Activated CD4-positive, alpha-beta memory T cell treated with anti-CD3 and anti-CD28 coated beads, Interleukin-2, amount 10 ng/mL, durations not matched to agents 7 days and 5 days (primary cell): ENCODE results near the gene ZFAND3. TPM values are rescaled to one million over a fixed set of nuclear protein-coding genes. Genes with fewer than 3 reads are reported as not detected.

Source experiments
- CTCF ChIA-PET: fragments of 350-600 bp; sonication (Branson Sonifier 250); formaldehyde crosslinking; loops from one replicate; lab custom pipeline; 2021; ENCODE audit warnings: antibody characterized with exemption, inconsistent platforms; lab: Charles Lee
- POLR2A ChIA-PET: fragments of 350-600 bp; sonication (Branson Sonifier 250); formaldehyde crosslinking; loops from one replicate; lab custom pipeline; 2021; ENCODE audit warnings: antibody characterized with exemption; lab: Charles Lee
- DNase-seq: peaks from one replicate; pipeline ENCODE4 v3.0.0-alpha.2; 2020
- H3K27ac Mint-ChIP-seq: one replicate; pipeline ENCODE4 v1.8.0; 2021; ENCODE audit warnings: mild to moderate bottlenecking, mixed read lengths
- H3K27me3 Mint-ChIP-seq: one replicate; pipeline ENCODE4 v1.8.0; 2021; ENCODE audit warnings: mixed read lengths
- H3K36me3 Mint-ChIP-seq: one replicate; pipeline ENCODE4 v1.8.0; 2021; ENCODE audit warnings: low read depth, mixed read lengths
- H3K4me1 Mint-ChIP-seq: one replicate; pipeline ENCODE4 v1.8.0; 2021; ENCODE audit warnings: mixed read lengths
- H3K4me3 Mint-ChIP-seq: one replicate; pipeline ENCODE4 v1.8.0; 2021; ENCODE audit warnings: mild to moderate bottlenecking, mixed read lengths
- H3K9me3 Mint-ChIP-seq: one replicate; pipeline ENCODE4 v1.8.0; 2021; ENCODE audit warnings: mixed read lengths
- total RNA-seq, 2 experiments: library from RNA; stranded (reverse); gene quantifications; one replicate each; pipeline ENCODE4 v1.2.3, GENCODE V29; 2021

ZFAND3 gene
- total RNA-seq, 2 experiments from 2014 or later, result 35.2 to 38.2 TPM

GRCh38 chr6:38177882-38178583 lies 358.5 kb downstream of the ZFAND3 start:
- Mint-ChIP-seq H3K27ac (no peak overlapping the region), H3K36me3 (no peaks in the 10 kb centered on the region), H3K9me3 (no peaks in the 10 kb centered on the region), H3K4me1 (peaks cover 2% of the 10 kb centered on the region), H3K4me3 (no peak overlapping the region), H3K27me3 (no peaks in the 10 kb centered on the region)
- no peak for DNase-seq
- ChIA-PET CTCF (no interaction called here), POLR2A (no interaction called here)

GRCh38 chr6:38178584-38178886 lies 359.0 kb downstream of the ZFAND3 start:
- POLR2A ChIA-PET, result no interaction called here
- H3K27ac Mint-ChIP-seq, result no peak overlapping the region
- H3K9me3 Mint-ChIP-seq, result no peaks in the 10 kb centered on the region
- CTCF ChIA-PET, result no interaction called here
- no peaks in the 10 kb centered on the region for H3K36me3 Mint-ChIP-seq
- H3K4me3 Mint-ChIP-seq, result no peak overlapping the region
- peaks cover 2% of the 10 kb centered on the region for H3K4me1 Mint-ChIP-seq
- DNase-seq, result no peak
- no peaks in the 10 kb centered on the region for H3K27me3 Mint-ChIP-seq

- Mint-ChIP-seq H3K4me3 (no peak overlapping the region), H3K27me3 (no peaks in the 10 kb centered on the region), H3K9me3 (no peaks in the 10 kb centered on the region), H3K27ac (no peak overlapping the region), H3K36me3 (no peaks in the 10 kb centered on the region), H3K4me1 (peaks cover 2% of the 10 kb centered on the region)
- CTCF ChIA-PET, result no interaction called here
- POLR2A ChIA-PET, result no interaction called here
- DNase-seq, result no peak
These were observed 359.8 kb downstream of the ZFAND3 start for GRCh38 chr6:38179300-38179699.

DNA sequence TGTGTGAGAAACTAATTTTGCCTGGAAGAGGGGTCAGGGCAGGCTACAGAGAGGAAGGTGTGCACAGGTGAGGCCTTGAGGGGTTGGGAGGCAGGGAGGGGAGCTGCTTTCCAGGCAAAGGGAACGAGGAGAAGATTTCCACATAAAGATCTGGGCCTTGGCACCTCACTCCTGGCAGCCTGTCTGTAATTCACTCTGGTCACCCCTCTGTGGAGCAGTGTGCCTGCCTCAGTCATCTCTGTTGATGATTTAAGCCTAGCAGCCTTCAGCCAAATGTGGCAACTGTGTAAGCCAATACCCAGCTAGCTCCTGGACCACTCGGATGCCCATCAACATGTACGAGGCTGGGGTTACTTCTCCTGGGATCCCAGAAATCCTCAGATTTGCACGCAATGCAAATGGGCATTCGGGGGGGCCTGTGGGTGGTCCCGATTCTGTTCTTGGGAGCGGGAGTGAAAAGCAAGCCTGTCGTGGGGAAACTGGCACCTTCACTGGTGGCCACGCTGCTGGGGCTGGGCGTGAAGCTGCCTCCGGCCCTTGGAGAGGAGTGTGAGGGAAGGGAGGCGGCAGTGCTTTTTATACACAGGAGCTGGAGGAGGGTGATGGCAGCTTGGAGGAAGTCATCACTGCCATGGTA lies 360.4 kb downstream of the ZFAND3 start:
- Mint-ChIP-seq H3K4me3 (no peak overlapping the region), H3K4me1 (peaks cover 2% of the 10 kb centered on the region), H3K36me3 (no peaks in the 10 kb centered on the region), H3K27me3 (no peaks in the 10 kb centered on the region), H3K9me3 (no peaks in the 10 kb centered on the region), H3K27ac (no peak overlapping the region)
- ChIA-PET POLR2A (no interaction called here), CTCF (no interaction called here)
- DNase-seq, result no peak

- peaks cover 2% of the 10 kb centered on the region for H3K4me1 Mint-ChIP-seq
- H3K27ac Mint-ChIP-seq, result no peak overlapping the region
- no peaks in the 10 kb centered on the region for H3K36me3 Mint-ChIP-seq
- POLR2A ChIA-PET, result no interaction called here
- H3K27me3 Mint-ChIP-seq, result no peaks in the 10 kb centered on the region
- CTCF ChIA-PET, result no interaction called here
- H3K4me3 Mint-ChIP-seq, result no peak overlapping the region
- DNase-seq, result no peak
- H3K9me3 Mint-ChIP-seq, result no peaks in the 10 kb centered on the region
These were observed 361.1 kb downstream of the ZFAND3 start for GRCh38 chr6:38180586-38180985.

DNA sequence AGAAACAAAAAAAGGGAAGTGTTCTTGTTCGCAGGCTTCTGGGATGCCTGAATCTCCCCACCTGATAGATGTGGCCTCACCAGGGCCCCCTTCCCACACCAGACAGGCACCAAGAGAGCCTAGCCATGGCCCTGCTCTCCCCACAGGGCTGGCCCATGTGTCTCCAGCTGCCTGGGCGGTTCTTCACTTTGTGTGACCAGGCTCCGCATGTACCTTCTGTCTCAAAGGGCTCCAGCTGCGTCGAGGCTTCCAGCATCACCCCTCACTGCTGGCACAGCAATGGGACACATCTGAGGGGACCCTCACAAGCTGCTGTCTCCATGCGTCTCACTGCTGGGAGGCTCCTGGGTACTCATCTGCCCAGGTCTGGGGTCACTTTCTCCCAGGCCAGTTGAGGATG lies 362.9 kb downstream of the ZFAND3 start:
- POLR2A ChIA-PET, result no interaction called here
- CTCF ChIA-PET, result no interaction called here
- peaks cover 2% of the 10 kb centered on the region for H3K4me1 Mint-ChIP-seq

DNA sequence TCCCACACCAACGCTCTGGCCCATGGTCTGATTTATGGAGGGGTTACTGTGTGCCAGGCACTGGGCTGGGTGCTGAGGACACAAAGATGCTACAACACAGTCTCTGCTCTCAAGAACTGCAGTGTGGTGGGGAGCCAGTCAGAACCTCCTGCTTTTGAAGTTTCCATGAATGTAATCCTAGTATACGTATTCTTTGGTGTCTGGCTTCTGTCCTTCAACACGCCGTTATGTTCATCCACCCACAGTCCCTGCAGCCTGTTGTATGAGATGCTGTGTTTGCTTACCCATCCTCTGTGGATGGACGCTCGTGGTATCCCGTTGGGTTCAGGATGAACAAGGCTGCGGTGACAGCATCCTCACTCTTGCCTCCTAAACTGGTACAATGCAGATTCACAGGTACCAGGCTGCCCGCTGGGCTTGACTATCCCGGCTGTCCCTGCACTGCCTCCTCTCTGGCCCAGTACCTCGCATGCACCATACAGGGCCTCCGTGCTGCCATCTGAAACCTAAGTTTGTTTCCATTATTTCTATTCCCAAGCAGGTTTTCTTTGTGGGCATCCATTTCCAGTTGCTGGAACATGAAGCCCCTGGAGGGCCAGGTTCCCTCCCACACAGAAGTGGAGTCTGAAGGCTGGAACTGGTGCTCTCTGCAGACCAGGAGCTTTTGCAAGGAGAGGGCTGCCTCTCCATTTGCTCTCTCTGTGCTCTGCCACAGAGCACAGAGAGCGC lies 364.5 kb downstream of the ZFAND3 start:
- ChIA-PET POLR2A (no interaction called here), CTCF (no interaction called here)
- no peak for DNase-seq
- Mint-ChIP-seq H3K4me1 (no peaks in the 10 kb centered on the region), H3K9me3 (no peaks in the 10 kb centered on the region), H3K27me3 (no peaks in the 10 kb centered on the region), H3K27ac (no peak overlapping the region), H3K36me3 (no peaks in the 10 kb centered on the region), H3K4me3 (no peak overlapping the region)

More for the DNA sequence above, 362.9 kb downstream of the ZFAND3 start:
- Mint-ChIP-seq H3K4me3 (no peak overlapping the region), H3K27me3 (no peaks in the 10 kb centered on the region), H3K9me3 (no peaks in the 10 kb centered on the region), H3K36me3 (no peaks in the 10 kb centered on the region), H3K27ac (no peak overlapping the region)
- no peak for DNase-seq

DNA sequence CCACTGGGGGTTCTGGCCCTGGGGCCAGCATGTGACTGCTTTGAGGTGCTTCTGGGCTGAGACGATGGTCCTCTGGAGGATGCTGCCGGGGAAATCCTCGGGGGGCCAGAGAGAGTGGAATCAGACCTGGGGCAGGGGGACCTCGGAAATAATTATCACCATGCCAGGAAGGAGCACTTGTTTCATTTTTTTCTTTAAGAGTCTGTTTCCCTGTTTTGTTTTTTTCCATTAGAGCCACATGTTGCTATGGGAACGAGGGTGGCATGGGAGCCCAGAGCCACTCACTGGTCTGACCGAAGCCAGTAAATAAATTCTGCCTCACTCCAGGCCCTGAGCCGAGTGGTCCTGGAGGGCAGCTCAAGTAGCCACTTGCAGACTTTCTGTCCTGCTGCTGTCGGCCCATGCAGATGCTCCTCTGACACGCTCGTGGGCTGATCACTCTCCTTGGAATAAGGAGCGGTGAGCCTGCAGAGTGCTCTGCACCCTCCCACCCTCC lies 365.1 kb downstream of the ZFAND3 start:
- no peaks in the 10 kb centered on the region for H3K4me1 Mint-ChIP-seq
- no peaks in the 10 kb centered on the region for H3K36me3 Mint-ChIP-seq
- H3K9me3 Mint-ChIP-seq, result no peaks in the 10 kb centered on the region
- no peak overlapping the region for H3K4me3 Mint-ChIP-seq
- DNase-seq, result no peak
- CTCF ChIA-PET, result no interaction called here
- POLR2A ChIA-PET, result no interaction called here
- no peak overlapping the region for H3K27ac Mint-ChIP-seq
- H3K27me3 Mint-ChIP-seq, result no peaks in the 10 kb centered on the region

DNA sequence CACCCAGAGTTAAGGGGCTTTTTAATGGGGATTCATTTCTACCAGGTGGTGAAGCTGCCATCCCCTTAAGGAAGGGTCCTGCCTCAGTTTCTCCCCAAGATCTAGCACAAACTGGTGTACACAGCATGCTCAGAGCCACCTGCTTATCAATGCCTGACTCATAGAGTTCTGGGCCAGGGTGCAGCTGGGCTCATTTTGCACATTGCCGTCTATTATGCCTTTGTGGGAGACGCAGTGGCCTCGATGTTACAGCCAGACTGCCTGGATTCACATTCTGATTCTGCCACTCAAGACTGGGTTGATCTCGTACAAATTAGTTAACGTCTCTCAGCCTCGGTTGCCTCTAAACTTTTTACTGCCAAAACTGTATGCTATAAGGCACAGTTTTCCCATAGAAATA lies 365.7 kb downstream of the ZFAND3 start:
- Mint-ChIP-seq H3K4me3 (no peak overlapping the region), H3K4me1 (no peaks in the 10 kb centered on the region), H3K36me3 (no peaks in the 10 kb centered on the region), H3K27ac (no peak overlapping the region), H3K27me3 (no peaks in the 10 kb centered on the region), H3K9me3 (no peaks in the 10 kb centered on the region)
- ChIA-PET CTCF (no interaction called here), POLR2A (no interaction called here)
- no peak for DNase-seq

GRCh38 chr6:38185752-38186151 lies 366.2 kb downstream of the ZFAND3 start:
- H3K36me3 Mint-ChIP-seq, result no peaks in the 10 kb centered on the region
- no peaks in the 10 kb centered on the region for H3K27me3 Mint-ChIP-seq
- CTCF ChIA-PET, result no interaction called here

GRCh38 chr6:38187325-38187724 lies 367.8 kb downstream of the ZFAND3 start:
- Mint-ChIP-seq H3K4me1 (no peaks in the 10 kb centered on the region), H3K27me3 (no peaks in the 10 kb centered on the region), H3K9me3 (no peaks in the 10 kb centered on the region), H3K36me3 (no peaks in the 10 kb centered on the region), H3K27ac (no peak overlapping the region), H3K4me3 (no peak overlapping the region)
- POLR2A ChIA-PET, result no interaction called here
- DNase-seq, result no peak
- CTCF ChIA-PET, result no interaction called here

More at GRCh38 chr6:38185752-38186151, 366.2 kb downstream of the ZFAND3 start:
- H3K4me3 Mint-ChIP-seq, result no peak overlapping the region
- H3K9me3 Mint-ChIP-seq, result no peaks in the 10 kb centered on the region
- no peak for DNase-seq
- POLR2A ChIA-PET, result no interaction called here
- no peaks in the 10 kb centered on the region for H3K4me1 Mint-ChIP-seq
- H3K27ac Mint-ChIP-seq, result no peak overlapping the region

- no peaks in the 10 kb centered on the region for H3K27me3 Mint-ChIP-seq
- H3K36me3 Mint-ChIP-seq, result no peaks in the 10 kb centered on the region
- H3K4me1 Mint-ChIP-seq, result no peaks in the 10 kb centered on the region
- no peak overlapping the region for H3K4me3 Mint-ChIP-seq
- ChIA-PET CTCF (interaction anchor here (0.6 kb wide), 1 partner anchor 71 kb away, joined by 5 read pairs; no protein-coding TSS in a partner anchor), POLR2A (no interaction called here)
- no peak overlapping the region for H3K27ac Mint-ChIP-seq
- DNase-seq, result no peak
- H3K9me3 Mint-ChIP-seq, result no peaks in the 10 kb centered on the region
These were observed 368.5 kb downstream of the ZFAND3 start for GRCh38 chr6:38187811-38188590.
